ENCODE data around the gene TMEM115. TPM values are rescaled to one million over a fixed set of nuclear protein-coding genes. Genes with fewer than 3 reads are reported as not detected.

The TMEM115 gene
- total and polyA plus RNA-seq, 2 of the 13 experiments (the other 11 are each of a cell fraction or from before 2014, with no cell fraction given): 22.1 to 30.7 TPM

DNA sequence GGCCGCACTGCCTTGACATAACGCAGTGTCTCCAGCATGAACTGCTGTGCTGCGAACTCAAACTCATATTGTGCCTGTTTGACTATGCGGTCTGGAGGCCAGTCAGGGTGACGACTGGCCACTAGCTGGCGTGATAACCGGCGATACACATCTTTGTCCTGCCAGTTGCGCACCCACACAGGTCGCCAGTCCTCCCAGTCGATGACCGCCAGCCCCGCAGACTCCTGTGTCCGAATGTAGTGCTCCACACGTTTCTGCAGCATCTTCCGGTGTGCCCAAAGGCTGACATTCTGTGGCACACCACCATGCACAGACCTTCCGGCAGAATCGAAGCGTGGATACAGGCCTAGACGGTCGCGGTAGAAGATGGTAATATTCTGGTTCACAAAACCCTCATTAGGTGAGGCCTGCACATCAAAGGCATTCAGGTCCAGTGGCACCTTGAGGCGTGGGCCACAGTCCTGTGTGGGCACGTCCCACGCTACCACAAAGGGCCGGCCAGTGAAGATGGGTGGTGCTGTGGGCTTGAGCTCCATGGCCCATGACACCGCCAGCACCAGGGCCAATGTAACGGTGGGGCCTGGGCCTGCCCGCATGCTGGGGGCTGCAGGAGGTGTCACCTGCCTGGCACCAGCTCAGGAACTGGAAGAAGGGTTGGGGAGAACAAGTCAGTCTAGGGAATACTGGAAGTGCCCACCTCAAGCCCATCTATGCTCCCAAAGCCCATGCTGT lies 39.3 kb downstream of the TMEM115 start (continued):
- TF ChIP-seq, protein P1, sequence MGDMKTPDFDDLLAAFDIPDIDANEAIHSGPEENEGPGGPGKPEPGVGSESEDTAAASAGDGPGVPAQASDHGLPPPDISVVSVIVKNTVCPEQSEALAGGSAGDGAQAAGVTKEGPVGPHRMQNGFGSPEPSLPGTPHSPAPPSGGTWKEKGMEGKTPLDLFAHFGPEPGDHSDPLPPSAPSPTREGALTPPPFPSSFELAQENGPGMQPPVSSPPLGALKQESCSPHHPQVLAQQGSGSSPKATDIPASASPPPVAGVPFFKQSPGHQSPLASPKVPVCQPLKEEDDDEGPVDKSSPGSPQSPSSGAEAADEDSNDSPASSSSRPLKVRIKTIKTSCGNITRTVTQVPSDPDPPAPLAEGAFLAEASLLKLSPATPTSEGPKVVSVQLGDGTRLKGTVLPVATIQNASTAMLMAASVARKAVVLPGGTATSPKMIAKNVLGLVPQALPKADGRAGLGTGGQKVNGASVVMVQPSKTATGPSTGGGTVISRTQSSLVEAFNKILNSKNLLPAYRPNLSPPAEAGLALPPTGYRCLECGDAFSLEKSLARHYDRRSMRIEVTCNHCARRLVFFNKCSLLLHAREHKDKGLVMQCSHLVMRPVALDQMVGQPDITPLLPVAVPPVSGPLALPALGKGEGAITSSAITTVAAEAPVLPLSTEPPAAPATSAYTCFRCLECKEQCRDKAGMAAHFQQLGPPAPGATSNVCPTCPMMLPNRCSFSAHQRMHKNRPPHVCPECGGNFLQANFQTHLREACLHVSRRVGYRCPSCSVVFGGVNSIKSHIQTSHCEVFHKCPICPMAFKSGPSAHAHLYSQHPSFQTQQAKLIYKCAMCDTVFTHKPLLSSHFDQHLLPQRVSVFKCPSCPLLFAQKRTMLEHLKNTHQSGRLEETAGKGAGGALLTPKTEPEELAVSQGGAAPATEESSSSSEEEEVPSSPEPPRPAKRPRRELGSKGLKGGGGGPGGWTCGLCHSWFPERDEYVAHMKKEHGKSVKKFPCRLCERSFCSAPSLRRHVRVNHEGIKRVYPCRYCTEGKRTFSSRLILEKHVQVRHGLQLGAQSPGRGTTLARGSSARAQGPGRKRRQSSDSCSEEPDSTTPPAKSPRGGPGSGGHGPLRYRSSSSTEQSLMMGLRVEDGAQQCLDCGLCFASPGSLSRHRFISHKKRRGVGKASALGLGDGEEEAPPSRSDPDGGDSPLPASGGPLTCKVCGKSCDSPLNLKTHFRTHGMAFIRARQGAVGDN (CRISPR knock-in tag; IDR thresholded peaks at IDR 0.05): peak; percentile 57
- peak; percentile 19; the same call in 1 of the 2 replicates for TF ChIP-seq MYC (CRISPR knock-in tag; IDR thresholded peaks at IDR 0.05; ENCODE audit: borderline replicate concordance)
- peak; percentile 29; the same call in 1 of the 2 replicates for TF ChIP-seq ZFX (CRISPR knock-in tag; IDR thresholded peaks at IDR 0.05; ENCODE audit: low read depth)
- no peak for TF ChIP-seq ZSCAN29 (CRISPR knock-in tag; conservative IDR thresholded peaks at IDR 0.05)
- peak; percentile 41; the same call in 1 of the 2 replicates for TF ChIP-seq ZNF501 (CRISPR knock-in tag; IDR thresholded peaks at IDR 0.05)
- 0 out of 2 replicates have a peak, but pooled peaks have one; percentile 26 for TF ChIP-seq BORCS8-MEF2B (CRISPR knock-in tag; IDR thresholded peaks at IDR 0.05)
- 0 out of 2 replicates have a peak, but pooled peaks have one; percentile 3 for TF ChIP-seq ZNF44 (CRISPR knock-in tag; IDR thresholded peaks at IDR 0.05)
- TF ChIP-seq REXO4 (CRISPR knock-in tag; IDR thresholded peaks at IDR 0.05; ENCODE audit: borderline replicate concordance): no peak
- TF ChIP-seq, protein P2, sequence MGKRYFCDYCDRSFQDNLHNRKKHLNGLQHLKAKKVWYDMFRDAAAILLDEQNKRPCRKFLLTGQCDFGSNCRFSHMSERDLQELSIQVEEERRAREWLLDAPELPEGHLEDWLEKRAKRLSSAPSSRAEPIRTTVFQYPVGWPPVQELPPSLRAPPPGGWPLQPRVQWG (CRISPR knock-in tag; IDR thresholded peaks at IDR 0.05; ENCODE audit: borderline replicate concordance, low read depth): no peak
- TF ChIP-seq, protein P3, sequence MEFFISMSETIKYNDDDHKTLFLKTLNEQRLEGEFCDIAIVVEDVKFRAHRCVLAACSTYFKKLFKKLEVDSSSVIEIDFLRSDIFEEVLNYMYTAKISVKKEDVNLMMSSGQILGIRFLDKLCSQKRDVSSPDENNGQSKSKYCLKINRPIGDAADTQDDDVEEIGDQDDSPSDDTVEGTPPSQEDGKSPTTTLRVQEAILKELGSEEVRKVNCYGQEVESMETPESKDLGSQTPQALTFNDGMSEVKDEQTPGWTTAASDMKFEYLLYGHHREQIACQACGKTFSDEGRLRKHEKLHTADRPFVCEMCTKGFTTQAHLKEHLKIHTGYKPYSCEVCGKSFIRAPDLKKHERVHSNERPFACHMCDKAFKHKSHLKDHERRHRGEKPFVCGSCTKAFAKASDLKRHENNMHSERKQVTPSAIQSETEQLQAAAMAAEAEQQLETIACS (CRISPR knock-in tag; IDR thresholded peaks at IDR 0.05): peak; percentile 17; the same call in 1 of the 2 replicates
- 0 out of 2 replicates have a peak, but pooled peaks have one; percentile 27 for TF ChIP-seq RBFOX2 (IDR thresholded peaks at IDR 0.05; ENCODE audit: low read depth, low read length)
- TF ChIP-seq ZNF883 (CRISPR knock-in tag; IDR thresholded peaks at IDR 0.05; ENCODE audit: not compliant biosample characterization): peak; percentile 62
- 0 out of 2 replicates have a peak, but pooled peaks have one; percentile 57 for TF ChIP-seq HNRNPL (IDR thresholded peaks at IDR 0.05; ENCODE audit: low read depth, low read length)
- TF ChIP-seq ZC3H4 (CRISPR knock-in tag; IDR thresholded peaks at IDR 0.05; ENCODE audit: borderline replicate concordance): peak; percentile 40; the same call in 1 of the 2 replicates
- peak; percentile 15 for TF ChIP-seq RBM22 (optimal IDR thresholded peaks at IDR 0.05; ENCODE audit: low read length)
- TF ChIP-seq, protein P4, sequence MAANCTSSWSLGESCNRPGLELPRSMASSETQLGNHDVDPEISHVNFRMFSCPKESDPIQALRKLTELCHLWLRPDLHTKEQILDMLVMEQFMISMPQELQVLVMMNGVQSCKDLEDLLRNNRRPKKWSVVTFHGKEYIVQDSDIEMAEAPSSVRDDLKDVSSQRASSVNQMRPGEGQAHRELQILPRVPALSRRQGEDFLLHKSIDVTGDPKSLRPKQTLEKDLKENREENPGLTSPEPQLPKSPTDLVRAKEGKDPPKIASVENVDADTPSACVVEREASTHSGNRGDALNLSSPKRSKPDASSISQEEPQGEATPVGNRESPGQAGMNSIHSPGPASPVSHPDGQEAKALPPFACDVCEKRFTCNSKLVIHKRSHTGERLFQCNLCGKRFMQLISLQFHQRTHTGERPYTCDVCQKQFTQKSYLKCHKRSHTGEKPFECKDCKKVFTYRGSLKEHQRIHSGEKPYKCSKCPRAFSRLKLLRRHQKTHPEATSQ (CRISPR knock-in tag; IDR thresholded peaks at IDR 0.05; ENCODE audit: borderline replicate concordance): 0 out of 2 replicates have a peak, but pooled peaks have one; percentile 69
- 0 out of 2 replicates have a peak, but pooled peaks have one; percentile 35 for TF ChIP-seq ZNF737 (CRISPR knock-in tag; IDR thresholded peaks at IDR 0.05; ENCODE audit: borderline replicate concordance)
- TF ChIP-seq, protein P5, sequence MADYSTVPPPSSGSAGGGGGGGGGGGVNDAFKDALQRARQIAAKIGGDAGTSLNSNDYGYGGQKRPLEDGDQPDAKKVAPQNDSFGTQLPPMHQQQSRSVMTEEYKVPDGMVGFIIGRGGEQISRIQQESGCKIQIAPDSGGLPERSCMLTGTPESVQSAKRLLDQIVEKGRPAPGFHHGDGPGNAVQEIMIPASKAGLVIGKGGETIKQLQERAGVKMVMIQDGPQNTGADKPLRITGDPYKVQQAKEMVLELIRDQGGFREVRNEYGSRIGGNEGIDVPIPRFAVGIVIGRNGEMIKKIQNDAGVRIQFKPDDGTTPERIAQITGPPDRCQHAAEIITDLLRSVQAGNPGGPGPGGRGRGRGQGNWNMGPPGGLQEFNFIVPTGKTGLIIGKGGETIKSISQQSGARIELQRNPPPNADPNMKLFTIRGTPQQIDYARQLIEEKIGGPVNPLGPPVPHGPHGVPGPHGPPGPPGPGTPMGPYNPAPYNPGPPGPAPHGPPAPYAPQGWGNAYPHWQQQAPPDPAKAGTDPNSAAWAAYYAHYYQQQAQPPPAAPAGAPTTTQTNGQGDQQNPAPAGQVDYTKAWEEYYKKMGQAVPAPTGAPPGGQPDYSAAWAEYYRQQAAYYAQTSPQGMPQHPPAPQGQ (CRISPR knock-in tag; IDR thresholded peaks at IDR 0.05; ENCODE audit: borderline replicate concordance): 0 out of 2 replicates have a peak, but pooled peaks have one; percentile 33

All from HepG2 (cell line).